ENCODE measurements around the gene TRMT6.

DNA sequence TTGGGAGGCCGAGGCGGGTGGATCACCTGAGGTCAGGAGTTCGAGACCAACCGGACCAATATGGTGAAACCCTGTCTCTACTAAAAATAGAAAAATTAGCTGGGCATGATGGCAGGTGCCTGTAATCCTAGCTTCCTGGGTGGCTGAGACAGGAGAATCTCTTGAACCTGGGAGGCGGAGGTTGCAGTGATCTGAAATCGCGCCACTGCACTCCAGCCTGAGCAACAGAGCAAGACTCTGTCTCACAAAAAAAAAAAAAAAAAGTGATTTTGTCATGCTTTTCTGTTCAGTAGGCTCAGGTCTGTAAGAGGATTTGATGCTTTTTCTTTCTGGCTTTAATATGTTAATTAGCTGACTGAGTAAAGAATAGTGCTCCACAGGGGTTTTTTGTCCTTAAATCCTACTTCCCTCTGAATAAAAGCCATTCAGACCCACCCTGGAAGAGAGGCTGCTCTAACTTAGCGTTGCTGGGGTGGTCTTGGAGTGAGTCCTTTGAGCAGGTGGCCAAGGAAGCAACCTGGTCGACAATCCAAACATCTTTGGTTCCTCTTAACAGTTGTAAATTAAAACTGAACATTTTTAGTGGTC is 19.1 kb upstream of the TRMT6 start:
- TF ChIP-seq CTCF (IDR thresholded peaks at IDR 0.05) = no peak
- no peak for TF ChIP-seq POLR2A (IDR thresholded peaks at IDR 0.05)
